GM19351 (cell line): ENCODE measurements around the gene STRIP1.
"Not testable (repeated sequence)": the region's sequence is repeated elsewhere in the genome, so short reads cannot be mapped to it uniquely, and the experiment has no call there.

Experiments
- ATAC-seq: cut with Tn5 transposase; IDR thresholded peaks from one replicate; pipeline ENCODE4 v1.9.1; 2021; ENCODE audit warnings: mild to moderate bottlenecking, moderate library complexity; ENCODE audit not compliant: unreplicated experiment

Gene STRIP1

GRCh38 chr1:110008971-110009565 is 25.4 kb upstream of the STRIP1 start:
- no peak for ATAC-seq

DNA sequence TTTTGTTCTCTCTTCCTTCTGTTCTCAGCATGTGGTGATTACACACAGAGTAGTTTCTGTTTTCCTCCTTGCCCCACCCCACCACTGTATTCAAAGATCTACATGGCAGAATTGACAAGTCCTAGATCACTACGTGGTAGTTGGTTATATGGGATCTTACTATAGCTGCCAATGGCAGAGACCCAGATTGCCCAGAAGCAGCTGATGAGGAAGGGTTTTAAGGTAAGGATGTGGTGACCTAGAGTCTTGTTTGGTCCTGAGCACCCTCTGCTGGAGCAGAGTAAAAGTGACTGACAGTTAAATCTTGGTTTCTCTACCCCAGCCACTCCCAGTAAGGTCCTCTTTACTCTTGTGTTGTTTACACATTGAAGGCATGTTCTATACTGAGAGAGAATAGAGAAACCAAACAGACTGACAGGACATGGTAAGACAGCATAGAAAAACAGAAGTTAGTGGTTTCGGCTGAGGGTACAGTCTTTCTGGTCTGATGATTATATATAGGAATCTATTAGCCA is 22.8 kb upstream of the STRIP1 start:
- peak; percentile 97 for ATAC-seq

GRCh38 chr1:110012100-110012780 is 22.2 kb upstream of the STRIP1 start:
- ATAC-seq: peak; percentile 70

DNA sequence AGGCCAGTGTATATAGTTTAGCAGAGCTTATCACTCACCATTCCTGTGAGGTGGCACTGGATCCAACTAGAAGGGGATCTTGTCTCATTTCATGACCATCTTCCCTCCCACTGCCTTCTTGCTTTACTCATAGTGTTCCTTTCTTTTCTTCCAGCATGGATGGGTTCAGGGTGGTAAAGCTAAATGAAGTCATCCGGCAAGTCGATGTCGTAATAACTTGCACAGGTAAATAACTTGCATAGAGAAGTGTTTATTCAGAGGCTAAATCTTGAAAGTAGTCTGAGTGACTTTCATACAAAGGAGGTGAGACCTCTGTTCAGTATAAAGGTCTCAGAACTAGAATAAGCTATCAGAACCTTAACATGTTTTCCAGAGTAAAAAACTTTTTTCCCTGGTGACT is 16.6 kb upstream of the STRIP1 start:
- no peak for ATAC-seq

GRCh38 chr1:110018396-110018795 is 16.0 kb upstream of the STRIP1 start:
- no peak for ATAC-seq

DNA sequence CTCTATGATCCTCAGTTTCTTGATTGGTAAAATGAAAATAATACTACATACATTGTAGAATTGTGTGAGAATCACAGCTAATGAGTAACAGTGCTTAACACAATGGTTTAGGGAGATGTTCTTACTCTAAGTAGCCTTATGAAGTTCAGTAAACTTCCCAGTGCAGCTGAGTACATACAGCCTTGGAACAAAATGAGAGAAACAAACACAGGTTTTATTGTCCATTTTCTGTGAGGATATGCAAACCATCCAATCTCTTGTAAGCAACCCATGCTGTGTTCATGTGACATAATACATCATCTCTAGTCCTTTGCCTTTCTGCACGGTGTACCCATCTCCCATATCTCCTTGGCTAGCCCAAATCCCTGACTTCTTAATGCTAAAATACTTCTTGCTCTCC is 14.7 kb upstream of the STRIP1 start:
- no peak for ATAC-seq

- ATAC-seq: no peak
Observed at GRCh38 chr1:110021285-110021684, 13.1 kb upstream of the STRIP1 start.

- ATAC-seq: no peak
Observed at GRCh38 chr1:110024613-110025012, 9.8 kb upstream of the STRIP1 start.

DNA sequence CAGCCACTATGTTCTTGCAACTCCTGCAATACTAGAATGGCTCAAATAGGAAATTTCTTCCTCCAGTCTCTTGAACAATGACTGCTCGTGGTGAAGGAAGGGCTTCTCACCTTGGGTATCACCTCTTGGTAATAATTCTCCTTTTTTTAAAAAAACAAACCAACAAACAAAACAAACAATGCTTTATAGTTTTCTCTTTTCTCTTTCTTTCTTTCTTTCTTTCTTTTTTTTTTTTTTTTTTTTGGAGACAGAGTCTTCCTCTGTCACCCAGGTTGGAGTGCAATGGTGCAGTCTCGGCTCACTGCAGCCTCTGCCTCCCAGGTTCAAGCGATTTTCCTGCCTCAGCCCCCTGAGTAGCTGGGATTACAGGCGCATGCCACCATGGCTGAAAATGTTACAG is 3.7 kb upstream of the STRIP1 start:
- not testable (repeated sequence) for ATAC-seq

DNA sequence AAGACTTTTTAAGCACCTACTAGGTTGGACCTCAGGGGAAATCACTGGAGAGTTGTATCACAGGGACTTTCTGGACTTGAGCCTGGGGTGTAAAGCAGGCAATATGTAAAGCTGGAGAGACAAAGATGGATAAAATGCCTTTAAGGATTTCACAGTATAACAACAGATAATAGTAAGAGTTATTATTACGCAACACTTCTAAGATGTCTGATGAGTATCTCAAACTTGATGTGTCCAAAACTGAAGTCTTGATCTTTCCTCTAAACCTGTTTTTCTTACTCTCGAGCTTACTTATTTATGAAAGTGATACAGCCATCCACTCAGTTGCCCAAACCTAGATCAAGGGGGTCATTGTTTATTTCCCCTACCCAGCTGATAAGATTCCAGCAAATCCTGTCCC is 2.1 kb upstream of the STRIP1 start:
- ATAC-seq: no peak

DNA sequence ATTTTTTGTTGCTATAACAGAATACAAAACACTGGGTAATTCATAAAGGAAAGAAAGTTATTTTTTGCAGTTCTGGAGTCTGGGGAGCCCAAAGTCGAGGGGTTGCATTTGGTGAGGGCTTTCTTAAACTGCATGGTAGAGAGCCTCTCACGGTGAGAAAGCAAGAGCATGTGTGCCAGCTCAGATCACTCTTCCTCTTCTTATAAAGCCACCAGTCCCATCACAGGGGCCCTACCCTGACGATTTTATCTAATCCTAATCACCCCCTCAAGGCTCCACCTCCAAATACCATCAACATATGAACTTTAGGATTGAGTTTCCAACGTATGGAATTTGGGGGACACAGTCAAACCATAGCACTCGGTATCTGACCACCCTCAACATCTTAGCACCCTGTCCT is 1.0 kb upstream of the STRIP1 start:
- ATAC-seq: no peak

DNA sequence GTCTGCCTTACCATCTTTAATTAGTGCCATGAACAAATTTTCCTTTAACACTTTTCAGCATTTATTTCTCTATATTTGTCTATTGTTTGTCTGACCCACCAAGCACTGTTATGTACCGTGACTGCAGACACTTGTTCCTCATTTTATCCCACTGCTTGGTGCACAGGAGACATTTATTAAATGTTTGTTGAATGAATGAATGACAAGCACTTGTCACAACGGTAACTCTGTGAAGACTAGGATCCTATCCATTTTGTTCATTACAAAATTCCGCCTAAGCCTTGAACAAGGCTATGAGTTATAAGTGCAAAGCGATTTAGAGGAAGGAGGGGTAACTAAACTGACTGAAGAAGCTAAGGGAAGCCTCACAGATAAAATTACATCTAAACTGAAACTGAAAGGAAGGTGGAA is 379 bp upstream of the STRIP1 start:
- no peak for ATAC-seq

GRCh38 chr1:110035236-110035752 is 870 bp downstream of the STRIP1 start:
- ATAC-seq: peak; percentile 28

GRCh38 chr1:110038271-110038670 is 3.8 kb downstream of the STRIP1 start:
- ATAC-seq: no peak

GRCh38 chr1:110039641-110040040 is 5.2 kb downstream of the STRIP1 start:
- no peak for ATAC-seq

GRCh38 chr1:110040548-110040947 is 6.1 kb downstream of the STRIP1 start:
- no peak for ATAC-seq

- no peak for ATAC-seq
Observed at GRCh38 chr1:110043016-110043415, 8.6 kb downstream of the STRIP1 start.

DNA sequence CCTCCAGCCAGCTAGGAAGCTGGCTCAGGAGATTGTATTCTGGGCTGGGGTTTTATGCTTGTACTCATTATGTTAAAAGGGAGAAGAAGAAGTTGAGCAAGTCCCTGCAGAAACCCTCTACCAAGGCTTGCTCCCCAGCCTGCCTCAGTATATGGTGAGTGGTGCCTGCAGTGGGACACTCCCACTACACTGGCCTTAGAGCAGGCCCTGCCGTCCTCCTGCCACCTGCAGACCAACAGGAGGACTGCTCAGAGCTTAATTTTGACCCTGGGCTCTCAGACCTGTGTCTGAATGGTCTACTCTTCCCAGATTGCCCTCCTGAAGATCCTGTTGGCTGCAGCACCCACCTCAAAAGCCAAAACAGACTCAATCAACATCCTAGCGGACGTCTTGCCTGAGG is 13.0 kb downstream of the STRIP1 start:
- ATAC-seq: no peak

DNA sequence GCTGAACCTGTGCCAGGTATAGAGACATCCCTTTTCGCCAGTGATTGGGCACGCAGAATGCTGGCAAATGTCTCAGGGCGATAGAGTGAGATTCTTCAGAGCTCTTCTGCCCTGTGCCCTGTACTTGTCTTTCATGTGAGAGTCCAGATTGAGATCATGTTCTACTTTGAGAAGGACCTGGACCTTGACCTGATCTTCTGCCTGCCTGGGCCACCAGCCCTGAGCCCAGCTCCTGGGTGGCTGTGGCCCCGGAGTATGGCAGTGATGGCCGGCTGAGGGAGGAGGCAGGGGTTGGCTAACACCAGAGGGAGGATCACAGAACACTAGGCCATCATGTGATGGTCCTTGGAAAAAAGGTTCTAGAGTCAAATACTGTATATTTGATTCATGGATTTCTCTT is 13.8 kb downstream of the STRIP1 start:
- ATAC-seq: no peak

GRCh38 chr1:110048923-110049601 is 14.6 kb downstream of the STRIP1 start:
- no peak for ATAC-seq

DNA sequence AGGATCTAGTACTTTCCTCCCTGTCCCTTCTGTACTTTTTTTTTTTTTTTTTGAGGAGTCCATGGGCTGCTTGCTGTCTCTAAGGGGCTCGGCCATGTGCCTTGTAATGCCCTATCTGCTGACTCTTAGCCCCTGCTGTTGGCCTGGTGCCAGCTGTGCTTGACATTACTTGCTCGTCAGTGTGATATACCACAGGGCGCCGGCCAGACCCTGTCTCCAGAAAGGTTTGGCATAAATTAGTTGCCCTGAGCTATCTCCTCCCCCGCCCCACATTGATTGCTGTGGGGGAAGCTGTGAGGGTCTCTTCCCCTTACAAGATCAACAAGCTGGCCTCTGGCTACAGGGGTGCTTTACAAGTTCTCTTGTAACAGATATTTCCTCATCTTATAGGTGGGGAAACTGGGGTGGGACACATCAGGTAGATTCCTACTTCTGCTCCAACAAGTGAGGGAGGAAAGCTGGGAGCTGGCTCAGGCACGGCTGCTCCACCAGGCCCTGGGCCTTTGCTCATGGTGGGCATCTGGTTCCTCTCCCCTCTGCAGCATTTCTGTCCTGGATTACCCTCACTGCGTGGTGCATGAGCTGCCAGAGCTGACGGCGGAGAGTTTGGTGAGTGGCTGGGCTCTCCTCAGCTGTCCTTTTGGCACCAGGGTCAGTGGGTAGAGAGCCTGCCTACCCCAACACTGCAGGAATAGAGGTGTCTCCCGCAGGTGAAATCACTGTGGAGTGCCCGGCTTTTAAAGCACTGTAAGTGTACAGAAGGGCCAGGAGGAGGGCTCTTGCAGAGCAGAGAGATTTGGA is 15.6 kb downstream of the STRIP1 start:
- ATAC-seq: no peak
